Femur (tissue), 1 donor: Measurements from ENCODE around the gene ESD.

ENCODE experiments used
- DNase-seq: peaks from one replicate; pipeline ENCODE4 v3.0.0-alpha.2; 2017

Gene ESD

DNA sequence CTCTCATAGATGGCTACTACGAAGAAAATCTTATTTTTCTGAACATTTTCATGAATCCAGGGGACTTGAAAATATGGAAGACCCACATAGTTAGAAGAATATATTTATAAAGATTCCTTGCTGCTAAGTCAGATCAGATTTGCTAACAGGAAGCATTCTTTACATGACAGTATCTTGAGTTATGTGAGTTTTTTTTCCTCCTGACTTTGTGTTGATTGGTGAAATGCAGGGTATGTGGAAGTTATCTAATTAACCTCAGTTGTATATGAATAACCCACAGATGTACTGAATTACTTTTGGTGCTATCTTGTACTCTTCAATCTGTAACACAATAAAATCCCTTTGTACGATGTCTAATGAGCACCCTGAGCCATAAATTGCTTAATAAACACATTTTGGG lies 53.8 kb downstream of the ESD start:
- DNase-seq: no peak

DNA sequence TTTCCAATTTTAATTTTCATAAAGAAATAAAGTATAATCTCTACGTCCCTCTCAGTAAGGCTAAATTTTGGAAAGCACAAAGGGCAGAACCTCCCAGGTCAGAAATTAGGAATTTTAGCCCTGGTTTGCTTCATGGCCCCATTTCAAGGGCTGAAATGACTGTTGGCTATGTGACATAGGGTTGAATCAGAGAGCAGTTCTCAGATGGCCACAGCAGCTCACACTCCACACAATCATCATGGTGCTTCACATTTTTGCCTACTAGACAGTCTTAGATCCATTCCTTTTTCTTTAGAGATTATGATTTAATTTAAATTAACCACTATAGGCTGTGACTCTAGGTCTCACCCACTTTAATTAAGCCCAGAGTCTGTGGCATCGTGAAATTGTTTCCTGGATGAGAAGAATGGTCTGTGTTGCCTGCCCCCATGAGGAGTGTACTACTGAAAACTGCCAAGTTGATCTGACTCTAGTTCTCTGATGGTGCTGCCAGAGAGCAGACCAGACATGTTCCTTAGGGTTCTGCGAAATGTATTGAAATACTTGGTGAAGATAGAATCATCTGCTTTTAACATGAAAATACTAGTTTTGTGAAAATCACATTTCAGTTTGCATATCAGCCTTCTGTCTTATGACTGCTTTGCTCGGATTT lies 57.4 kb downstream of the ESD start:
- no peak for DNase-seq

DNA sequence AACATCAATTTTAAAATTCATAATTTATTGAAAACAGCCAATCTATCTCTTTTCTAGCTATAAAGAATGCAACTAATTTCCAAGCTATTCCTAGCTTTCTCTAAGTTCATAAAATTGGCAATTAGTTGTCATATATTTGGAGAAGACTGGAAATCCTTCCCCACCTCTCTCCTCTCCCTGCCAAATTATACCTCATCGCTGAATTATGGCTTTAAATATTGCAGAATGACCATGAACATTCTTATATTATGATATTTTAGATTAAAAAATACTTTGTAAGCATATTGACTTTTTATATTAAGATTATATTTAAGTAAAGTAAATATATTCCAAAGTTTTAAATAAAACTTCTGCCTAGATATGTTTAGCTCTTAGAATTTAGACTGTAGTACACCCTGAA lies 58.2 kb downstream of the ESD start:
- no peak for DNase-seq

DNA sequence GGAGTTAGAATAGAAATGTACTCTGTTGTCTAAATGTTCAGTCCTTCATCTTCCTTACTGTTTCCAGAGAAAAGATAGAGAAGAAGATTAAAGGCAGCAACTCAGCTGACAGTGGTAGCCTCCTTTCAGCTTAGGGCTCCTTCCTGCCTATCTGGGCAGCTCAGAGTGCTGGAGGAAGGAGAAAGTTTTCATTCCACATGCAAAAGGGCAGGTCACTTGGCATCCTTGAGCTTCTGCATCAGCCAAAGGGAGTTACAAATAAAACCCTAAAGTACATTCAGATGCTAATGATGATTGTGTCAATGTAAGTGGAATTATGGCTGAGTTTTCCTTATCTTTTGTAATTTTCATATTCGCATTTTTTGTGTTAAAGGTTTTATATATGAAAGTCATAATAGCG lies 58.9 kb downstream of the ESD start:
- DNase-seq: no peak

DNA sequence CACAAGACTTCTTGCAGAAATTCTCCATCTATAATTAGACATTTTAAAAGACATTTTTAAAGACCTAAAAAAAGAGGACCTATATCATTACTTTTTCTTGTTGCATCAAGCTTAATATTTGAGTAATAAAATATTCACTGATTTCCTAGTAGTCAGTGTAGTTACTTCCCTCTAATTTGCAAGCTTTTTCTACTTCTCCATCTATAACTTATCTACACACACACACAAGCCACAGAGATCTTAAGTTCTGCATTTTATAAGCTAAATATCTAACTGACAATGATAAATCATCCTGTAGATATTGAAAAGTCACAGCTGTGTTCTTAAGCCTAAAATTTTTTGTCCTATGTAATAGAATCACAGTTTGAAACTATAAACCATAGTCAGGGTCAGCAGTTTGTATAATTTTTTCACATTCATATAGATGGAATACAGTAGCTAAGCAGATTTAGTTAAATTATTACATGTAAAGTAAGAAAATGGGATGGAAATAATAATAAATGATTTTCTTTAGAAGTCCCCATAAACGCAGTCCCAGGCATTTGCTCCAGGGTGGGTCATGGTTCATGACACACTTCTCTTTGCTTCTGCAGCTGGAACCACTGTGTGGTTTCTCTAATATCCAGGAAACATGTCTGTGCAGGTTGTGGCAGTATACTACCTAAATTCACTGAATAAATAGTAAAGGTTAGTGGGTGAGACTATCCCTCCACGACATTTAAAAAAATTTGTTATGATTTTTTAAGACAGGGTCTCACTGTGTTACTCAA lies 60.2 kb downstream of the ESD start:
- no peak for DNase-seq

DNA sequence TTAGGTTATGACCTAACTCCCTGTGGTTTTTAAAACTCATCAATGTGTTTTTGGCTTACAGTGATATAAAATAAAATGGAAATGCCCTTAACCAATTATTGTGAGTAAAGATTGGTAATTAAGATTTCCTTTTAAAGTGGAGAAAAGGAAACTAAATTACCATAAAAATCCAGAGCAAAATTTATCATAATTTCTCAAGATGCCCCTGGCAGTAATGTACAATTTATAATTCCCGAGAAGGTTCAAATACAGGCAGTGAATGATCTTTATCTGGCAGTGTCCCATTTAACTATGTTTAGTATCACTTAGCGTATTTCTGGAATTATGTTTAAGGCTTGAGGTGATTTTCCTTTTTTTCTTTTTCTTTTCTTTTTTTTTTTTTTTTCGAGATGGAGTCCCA lies 61.5 kb downstream of the ESD start:
- no peak for DNase-seq

DNA sequence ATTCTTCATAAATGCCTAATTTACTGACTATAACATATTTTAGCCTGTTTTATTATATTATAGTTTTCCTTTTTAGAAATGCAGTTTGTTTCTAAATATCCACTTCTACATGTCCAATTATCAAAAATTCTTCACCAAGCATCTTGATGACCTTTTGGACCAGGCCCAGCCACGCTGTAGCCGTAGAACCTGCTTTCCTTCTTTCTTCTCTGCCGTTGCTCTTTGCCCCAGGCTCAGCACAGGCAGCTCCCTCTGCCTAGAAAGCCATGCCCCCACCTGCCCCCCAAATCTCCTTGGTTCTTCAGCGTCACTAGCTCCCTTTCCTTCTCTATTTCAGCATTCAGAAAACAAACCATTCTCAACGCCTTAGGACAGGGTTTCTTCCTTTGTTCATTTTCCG lies 65.4 kb downstream of the ESD start:
- no peak for DNase-seq

DNA sequence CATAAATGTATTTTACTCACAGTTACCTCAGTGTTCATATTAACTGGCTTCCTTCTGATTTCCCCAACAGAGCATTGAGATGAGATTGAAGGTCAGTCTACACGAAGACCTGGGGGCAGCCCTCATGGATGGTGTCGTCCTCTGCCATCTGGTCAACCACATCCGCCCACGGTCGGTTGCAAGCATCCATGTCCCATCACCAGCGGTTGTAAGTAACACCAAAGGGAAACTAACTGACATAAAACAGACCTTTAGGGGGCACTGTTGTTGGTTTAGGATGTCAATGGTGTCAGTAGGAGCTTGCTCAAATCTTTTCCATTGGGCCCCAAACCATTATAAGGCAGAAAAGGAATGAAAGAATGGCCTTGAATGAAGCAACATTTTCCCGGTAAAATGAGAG lies 68.2 kb downstream of the ESD start:
- no peak for DNase-seq

DNA sequence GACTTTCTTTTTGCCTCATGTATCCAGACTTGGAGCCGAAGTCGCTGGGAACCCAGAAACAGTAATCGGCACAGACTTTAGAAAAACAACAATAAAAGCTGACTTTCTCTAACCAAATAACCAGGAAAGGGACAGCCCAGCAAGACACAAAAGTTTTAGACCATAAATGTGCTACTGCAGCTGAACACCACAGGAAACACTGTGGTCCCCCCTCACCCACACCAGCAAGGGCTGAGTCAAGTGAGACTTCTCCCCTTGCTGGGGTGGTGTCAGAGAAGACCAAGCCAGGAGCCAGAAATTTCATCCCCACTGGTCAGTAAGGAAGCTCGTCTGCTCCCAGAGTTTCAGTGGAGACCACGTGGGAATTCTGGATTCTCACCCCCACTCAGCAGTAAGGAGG lies 70.6 kb downstream of the ESD start:
- no peak for DNase-seq
